Large intestine (tissue), 3 donors: Measurements from ENCODE around the gene CFAP47. TPM values are rescaled to one million over a fixed set of nuclear protein-coding genes. Genes with fewer than 3 reads are reported as not detected.
"Not testable (repeated sequence)": the region's sequence is repeated elsewhere in the genome, so short reads cannot be mapped to it uniquely, and the experiment has no call there.

ENCODE experiments used
- DNase-seq, 2 donors: peaks; one replicate each; pipeline versions ENCODE4 v3.0.0 to v3.0.0-alpha.2; 2013
- H3K27ac ChIP-seq: one replicate; pipeline ENCODE4 v1.5.1; 2013; ENCODE audit warnings: low read length
- H3K27me3 ChIP-seq: 2 replicates; pipeline ENCODE4 v1.6.1; 2013; ENCODE audit warnings: low read length; ENCODE audit not compliant: control insufficient read depth, insufficient read depth
- H3K36me3 ChIP-seq: 2 replicates; pipeline ENCODE4 v1.6.1; 2013; ENCODE audit warnings: low read length; ENCODE audit not compliant: control insufficient read depth, insufficient read depth
- H3K4me1 ChIP-seq: one replicate; pipeline ENCODE4 v1.6.1; 2013; ENCODE audit warnings: low read length; ENCODE audit not compliant: control insufficient read depth, insufficient read depth
- H3K4me3 ChIP-seq: one replicate; pipeline ENCODE4 v1.5.1; 2013; ENCODE audit warnings: low read length
- H3K9me3 ChIP-seq: one replicate; pipeline ENCODE4 v1.6.1; 2013; ENCODE audit warnings: mild to moderate bottlenecking, low read depth, low read length, moderate library complexity; ENCODE audit not compliant: control insufficient read depth
- WGBS: methylation state at CpG from one replicate; pipeline ENCODE4 v1.1.5; 2013; ENCODE audit warnings: low lambda C conversion rate; ENCODE audit not compliant: insufficient coverage; 5-methylcytosine and 5-hydroxymethylcytosine counted together
- polyA plus RNA-seq: library from polyadenylated mRNA; unstranded; fragments of 120-200 nt; gene quantifications from one replicate; pipeline ENCODE4 v1.2.1, GENCODE V29; 2013

CFAP47 gene
- polyA plus RNA-seq, 1 donor, result 0.04 TPM

DNA sequence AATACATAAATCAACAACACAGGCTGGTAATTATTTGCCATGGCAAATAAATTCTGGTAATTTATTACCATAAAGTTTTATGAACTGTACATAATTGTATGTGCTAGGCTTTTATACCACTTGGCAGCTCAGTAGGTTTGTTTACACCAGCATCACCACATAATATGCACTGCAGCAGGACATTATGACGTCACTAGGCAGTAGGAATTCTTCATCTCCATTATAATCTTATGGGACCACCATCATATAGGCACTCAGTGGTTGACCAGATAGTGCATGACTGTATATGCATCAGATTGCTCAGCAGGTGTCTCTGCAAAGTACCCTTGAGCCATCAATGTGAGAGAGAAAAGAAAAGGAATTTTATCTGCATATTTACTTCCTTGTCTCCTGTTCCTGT is 295.4 kb downstream of the CFAP47 start:
- Histone ChIP-seq H3K36me3 (no peaks in the 10 kb centered on the region), H3K4me1 (no peaks in the 10 kb centered on the region), H3K4me3 (no peak overlapping the region), H3K27me3 (no peaks in the 10 kb centered on the region), H3K9me3 (no peaks in the 10 kb centered on the region), H3K27ac (no peak overlapping the region)
- no CpG with 5 or more reads among the region's 1 CpG for WGBS
- no peak for DNase-seq

DNA sequence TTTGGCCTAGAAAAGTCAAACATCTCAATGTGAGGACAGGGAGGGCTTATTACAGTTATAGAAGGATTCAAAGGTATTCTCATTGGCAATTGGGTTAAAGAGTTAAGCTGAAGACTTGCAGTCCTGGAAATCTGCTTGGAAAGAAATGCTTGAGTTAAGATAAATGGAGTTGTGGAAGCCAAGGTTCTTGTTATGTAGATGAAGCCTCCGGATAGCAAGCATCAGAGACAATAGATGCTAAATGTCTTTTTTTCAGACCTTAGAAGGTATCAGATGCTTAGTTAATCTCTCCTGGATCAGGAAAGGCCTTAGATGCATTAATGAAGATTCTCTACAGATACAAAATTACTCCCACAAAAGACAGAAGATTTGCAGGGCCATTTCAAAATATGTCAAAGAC is 299.3 kb downstream of the CFAP47 start:
- no CpG with 5 or more reads among the region's 1 CpG for WGBS
- H3K36me3 ChIP-seq, result no peaks in the 10 kb centered on the region

DNA sequence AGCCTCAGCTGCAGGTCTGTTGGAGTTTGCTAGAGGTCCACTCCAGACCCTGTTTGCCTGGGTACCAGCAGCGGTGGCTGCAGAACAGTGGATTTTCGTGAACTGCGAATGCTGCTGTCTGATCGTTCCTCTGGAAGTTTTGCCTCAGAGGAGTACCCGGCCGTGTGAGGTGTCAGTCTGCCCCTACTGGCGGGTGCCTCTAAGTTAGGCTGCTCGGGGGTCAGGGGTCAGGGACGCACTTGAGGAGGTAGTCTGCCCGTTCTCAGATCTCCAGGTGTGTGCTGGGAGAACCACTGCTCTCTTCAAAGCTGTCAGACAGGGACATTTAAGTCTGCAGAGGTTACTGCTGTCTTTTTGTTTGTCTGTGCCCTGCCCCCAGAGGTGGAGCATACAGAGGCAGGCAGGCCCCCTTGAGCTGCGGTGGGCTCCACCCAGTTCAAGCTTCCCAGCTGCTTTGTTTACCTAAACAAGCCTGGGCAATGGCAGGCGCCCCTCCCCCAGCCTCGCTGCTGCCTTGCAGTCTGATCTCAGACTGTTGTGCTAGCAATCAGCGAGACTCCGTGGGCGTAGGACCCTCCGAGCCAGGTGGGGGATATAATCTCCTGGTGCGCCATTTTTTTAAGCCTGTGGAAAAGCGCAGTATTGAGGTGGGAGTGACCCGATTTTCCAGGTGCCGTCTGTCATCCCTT is 315.4 kb downstream of the CFAP47 start:
- no CpG with 5 or more reads among the region's 21 CpGs for WGBS
- not testable (repeated sequence) for H3K36me3 ChIP-seq, H3K27me3 ChIP-seq, H3K4me1 ChIP-seq, H3K27ac ChIP-seq, DNase-seq, H3K9me3 ChIP-seq, H3K4me3 ChIP-seq

More for the DNA sequence above, 299.3 kb downstream of the CFAP47 start:
- Histone ChIP-seq H3K4me3 (no peak overlapping the region), H3K27ac (no peak overlapping the region), H3K27me3 (no peaks in the 10 kb centered on the region), H3K4me1 (no peaks in the 10 kb centered on the region), H3K9me3 (no peaks in the 10 kb centered on the region)
- no peak for DNase-seq

DNA sequence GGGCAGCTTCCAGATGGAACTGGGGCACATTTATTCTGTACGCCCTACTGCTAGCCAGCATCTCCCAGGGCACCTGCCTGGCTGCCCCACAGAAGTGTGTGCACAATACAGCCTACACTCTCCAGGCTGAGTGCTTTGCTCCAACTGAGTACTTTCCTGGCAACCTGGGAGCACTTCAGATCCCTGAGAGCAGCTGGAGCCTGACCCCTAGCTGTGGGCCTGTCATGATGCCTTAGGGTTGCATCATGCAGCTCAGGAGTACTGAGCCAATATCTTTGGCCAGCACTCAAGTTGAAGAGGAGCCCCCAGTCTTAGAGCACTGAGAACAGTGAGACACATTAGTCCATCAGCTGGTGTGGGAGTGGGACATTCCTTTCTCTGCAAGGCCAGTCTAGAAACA is 321.9 kb downstream of the CFAP47 start:
- Histone ChIP-seq H3K4me3 (no peak overlapping the region), H3K36me3 (no peaks in the 10 kb centered on the region), H3K27ac (no peak overlapping the region), H3K9me3 (no peaks in the 10 kb centered on the region), H3K4me1 (no peaks in the 10 kb centered on the region), H3K27me3 (no peaks in the 10 kb centered on the region)
- no peak for DNase-seq
- WGBS, result no CpG with 5 or more reads among the region's 1 CpG

DNA sequence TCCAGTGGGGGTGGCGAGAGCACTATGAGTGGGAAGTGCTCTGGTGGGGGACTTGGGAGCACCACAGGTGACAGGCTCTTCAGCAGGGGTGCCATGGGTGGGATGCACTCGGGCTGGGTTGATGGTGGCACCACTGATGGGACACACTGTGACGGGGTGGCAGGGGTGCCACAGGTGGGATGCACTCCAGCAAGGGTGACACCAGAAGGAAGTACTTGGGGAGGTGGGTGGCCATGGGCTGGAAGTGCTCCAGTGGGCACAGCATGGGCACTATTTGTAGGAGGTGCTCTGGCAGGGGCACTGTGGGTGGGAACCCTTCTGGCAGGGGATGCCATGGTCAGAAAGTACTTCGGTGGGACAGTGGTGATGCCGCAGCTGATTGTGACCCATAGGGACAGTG is 346.6 kb downstream of the CFAP47 start:
- H3K9me3 ChIP-seq, result no peaks in the 10 kb centered on the region
- H3K4me1 ChIP-seq, result no peaks in the 10 kb centered on the region
- DNase-seq, result no peak
- H3K36me3 ChIP-seq, result no peaks in the 10 kb centered on the region
- H3K4me3 ChIP-seq, result no peak overlapping the region
- no peak overlapping the region for H3K27ac ChIP-seq
- H3K27me3 ChIP-seq, result no peaks in the 10 kb centered on the region
- WGBS, result no CpG with 5 or more reads among the region's 5 CpGs

DNA sequence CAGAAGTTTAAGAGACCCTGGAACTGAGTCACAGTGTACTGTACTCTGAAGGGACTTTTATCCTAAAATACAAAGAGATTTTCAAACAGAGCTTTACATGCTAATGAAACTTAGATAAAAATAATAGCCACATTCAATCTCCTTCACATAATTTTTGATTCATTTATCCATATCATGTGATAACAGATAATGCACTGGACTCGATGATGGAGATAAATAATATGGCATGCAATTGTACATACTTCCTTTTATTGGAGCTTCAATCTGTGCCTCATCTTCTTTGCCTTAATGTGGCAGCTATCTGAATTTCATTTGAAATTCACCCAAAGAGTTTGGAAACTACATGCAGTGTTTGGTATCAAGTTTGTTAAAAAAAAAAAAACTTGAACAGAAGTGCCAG is 390.6 kb downstream of the CFAP47 start:
- no peak for DNase-seq
- H3K4me3 ChIP-seq, result no peak overlapping the region
- no peaks in the 10 kb centered on the region for H3K4me1 ChIP-seq
- H3K9me3 ChIP-seq, result no peaks in the 10 kb centered on the region
- H3K36me3 ChIP-seq, result no peaks in the 10 kb centered on the region
- WGBS, result no CpG with 5 or more reads among the region's 1 CpG
- no peaks in the 10 kb centered on the region for H3K27me3 ChIP-seq
- H3K27ac ChIP-seq, result no peak overlapping the region

DNA sequence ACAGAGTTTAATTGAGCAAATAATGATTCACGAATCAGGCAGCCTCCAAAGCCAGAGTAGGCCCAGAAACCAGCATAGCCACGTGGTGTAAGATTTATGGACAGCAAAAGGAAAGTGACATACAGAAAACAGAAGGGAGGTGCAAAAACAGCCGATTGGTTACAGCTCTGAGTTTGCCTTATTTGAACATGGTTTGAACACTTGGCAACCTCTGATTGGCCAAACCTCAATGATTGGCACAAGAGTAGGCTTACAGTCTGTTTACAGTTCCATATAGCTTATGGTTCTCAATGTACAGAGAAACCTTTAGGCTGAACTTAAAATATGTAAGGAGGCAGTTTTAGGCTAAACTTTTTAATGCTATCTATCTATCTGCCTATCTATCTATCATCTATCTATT is 394.8 kb downstream of the CFAP47 start:
- no peak overlapping the region for H3K4me3 ChIP-seq
- H3K27ac ChIP-seq, result no peak overlapping the region
- no peaks in the 10 kb centered on the region for H3K27me3 ChIP-seq
- no peaks in the 10 kb centered on the region for H3K4me1 ChIP-seq
- H3K9me3 ChIP-seq, result no peaks in the 10 kb centered on the region
- H3K36me3 ChIP-seq, result no peaks in the 10 kb centered on the region
- WGBS, result 100% methylated on average over 1 of the region's 3 CpGs
- no peak for DNase-seq

DNA sequence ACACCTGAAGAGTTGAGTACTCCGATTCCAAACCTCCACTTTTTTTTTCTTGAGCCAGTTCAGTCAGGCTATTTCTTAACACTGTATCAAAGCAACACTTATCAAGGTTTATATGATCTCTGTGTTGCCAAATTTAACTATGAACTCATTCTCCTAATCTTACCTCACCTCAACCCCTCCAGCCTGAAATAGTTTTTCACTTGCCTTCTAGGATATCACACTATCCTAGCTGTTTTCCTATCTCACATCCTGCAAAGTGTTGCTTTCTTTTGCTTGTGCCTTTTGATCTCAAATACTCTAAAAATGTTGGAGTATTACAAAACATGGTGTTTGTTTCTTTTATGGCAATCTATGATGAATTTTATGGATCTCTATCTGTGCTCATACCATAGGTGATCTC is 415.0 kb downstream of the CFAP47 start:
- no peak overlapping the region for H3K4me3 ChIP-seq
- H3K9me3 ChIP-seq, result no peaks in the 10 kb centered on the region
- DNase-seq, result no peak
- no peak overlapping the region for H3K27ac ChIP-seq
- H3K27me3 ChIP-seq, result no peaks in the 10 kb centered on the region
- H3K4me1 ChIP-seq, result no peaks in the 10 kb centered on the region
- no peaks in the 10 kb centered on the region for H3K36me3 ChIP-seq
- WGBS, result no CpG with 5 or more reads among the region's 1 CpG

DNA sequence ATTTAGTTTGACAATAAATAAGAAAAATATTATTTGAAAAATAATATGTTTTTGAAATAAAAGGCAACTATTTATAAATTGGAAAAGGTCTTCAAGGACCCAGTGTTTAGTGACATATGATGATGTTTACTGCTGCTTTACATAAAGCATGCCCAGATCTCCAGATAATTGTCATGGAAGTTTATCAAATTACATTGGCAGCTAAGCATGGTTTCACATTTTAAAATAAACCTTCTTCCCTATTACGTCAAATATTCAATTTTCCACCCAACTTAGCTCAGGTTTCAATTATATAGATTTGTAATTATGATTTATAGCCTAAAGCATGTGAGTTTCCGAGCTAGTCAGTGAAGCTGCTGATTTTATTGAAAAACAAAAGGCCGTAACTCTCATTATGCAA is 417.2 kb downstream of the CFAP47 start:
- no peak overlapping the region for H3K4me3 ChIP-seq
- no peaks in the 10 kb centered on the region for H3K27me3 ChIP-seq
- 92% methylated on average over 2 of the region's 3 CpGs for WGBS
- no peaks in the 10 kb centered on the region for H3K36me3 ChIP-seq
- no peaks in the 10 kb centered on the region for H3K9me3 ChIP-seq
- H3K27ac ChIP-seq, result no peak overlapping the region
- no peak for DNase-seq
- H3K4me1 ChIP-seq, result no peaks in the 10 kb centered on the region

DNA sequence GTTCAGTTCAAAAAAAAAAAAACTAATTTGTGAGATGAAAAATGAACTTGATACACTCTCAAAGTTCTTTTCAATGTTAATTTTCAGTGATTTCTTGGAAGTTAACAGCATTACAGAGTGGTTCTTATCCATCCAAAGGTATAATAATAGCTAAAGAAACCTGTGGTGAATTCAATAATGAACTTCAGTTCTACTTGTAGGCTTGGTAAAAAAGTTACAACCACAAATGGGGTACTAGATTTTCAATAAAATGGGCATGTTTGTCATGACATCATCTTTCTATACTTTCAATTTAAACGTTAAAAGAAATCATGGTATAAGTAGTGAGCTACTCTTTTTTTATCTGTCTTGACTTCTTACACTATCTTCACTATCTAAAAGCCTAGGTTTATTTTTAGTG is 424.8 kb downstream of the CFAP47 start:
- no CpG with 5 or more reads among the region's 1 CpG for WGBS
- no peak for DNase-seq
- Histone ChIP-seq H3K27ac (no peak overlapping the region), H3K4me1 (no peaks in the 10 kb centered on the region), H3K36me3 (no peaks in the 10 kb centered on the region), H3K27me3 (no peaks in the 10 kb centered on the region), H3K4me3 (no peak overlapping the region), H3K9me3 (no peaks in the 10 kb centered on the region)

DNA sequence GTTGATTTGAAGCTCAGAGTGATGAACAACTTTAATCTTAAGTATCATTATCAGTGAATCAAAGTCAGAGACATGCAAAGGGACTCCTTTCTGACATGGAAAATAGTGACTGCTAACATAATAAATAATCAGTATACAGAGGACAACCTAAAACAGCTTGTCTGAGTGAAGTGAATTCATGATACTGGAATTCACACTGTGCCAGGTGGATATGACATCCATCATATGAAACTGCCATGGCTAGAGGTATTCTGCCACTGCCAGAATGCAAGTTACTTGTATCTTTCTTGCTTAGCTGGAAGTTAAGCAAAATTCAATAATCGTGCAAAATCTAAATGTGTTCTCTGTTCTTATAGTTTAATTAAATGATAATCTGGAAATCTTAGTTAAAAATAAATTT is 429.0 kb downstream of the CFAP47 start:
- Histone ChIP-seq H3K27me3 (no peaks in the 10 kb centered on the region), H3K4me1 (no peaks in the 10 kb centered on the region)
- WGBS, result no CpG with 5 or more reads among the region's 1 CpG

More for the DNA sequence above, 429.0 kb downstream of the CFAP47 start:
- DNase-seq, result no peak
- no peak overlapping the region for H3K27ac ChIP-seq
- H3K9me3 ChIP-seq, result no peaks in the 10 kb centered on the region
- no peak overlapping the region for H3K4me3 ChIP-seq
- no peaks in the 10 kb centered on the region for H3K36me3 ChIP-seq
